SK-N-SH (cell line): ENCODE data around the gene PLEKHG7. TPM values are rescaled to one million over a fixed set of nuclear protein-coding genes. Genes with fewer than 3 reads are reported as not detected.

Experiments
- CTCF ChIA-PET: fragments of 300-600, 350-600 bp; formaldehyde crosslinking; extraction: SDS; loops from one replicate; lab custom pipeline; 2021; lab: Yijun Ruan, JAX
- POLR2A ChIA-PET: fragments of 350-600 bp; sonication (Branson Sonifier 250); formaldehyde crosslinking; extraction: SDS; loops from one replicate; lab custom pipeline; 2020; ENCODE audit warnings: antibody characterized with exemption, inconsistent platforms; lab: Yijun Ruan, JAX
- DNase-seq: peaks from one replicate; pipeline ENCODE4 v3.0.0; 2012
- H2AFZ ChIP-seq: fragments of 200-600 bp; sonication (generic); 2 replicates; pipeline ENCODE4 v1.8.1; 2016; ENCODE audit warnings: antibody characterized with exemption, mild to moderate bottlenecking, low read depth
- H3F3A ChIP-seq: fragments of 200-600 bp; sonication (generic); replicated peaks from 2 replicates; pipeline ENCODE3; 2016; ENCODE audit warnings: antibody characterized with exemption, mild to moderate bottlenecking; ENCODE audit not compliant: insufficient read depth
- H3K27ac ChIP-seq, 2 experiments: fragments of 200-500 bp in 1 of 2; fragments of 200-600 bp in 1 of 2; sonication (Bioruptor generic) in 1 of 2; sonication (generic), shearing (Covaris generic) in 1 of 2; 2 replicates each; pipeline versions ENCODE4 v1.5.1 to v1.6.1; 2014 to 2016; ENCODE audit warnings: low read depth in 2 of 2, inconsistent platforms in 1 of 2, low read length in 1 of 2, mild to moderate bottlenecking in 1 of 2, mixed read lengths in 1 of 2
- H3K27me3 ChIP-seq: fragments of 200-600 bp; sonication (generic), shearing (Covaris generic); 2 replicates; pipeline ENCODE4 v1.6.1; 2016; ENCODE audit warnings: mixed run types; ENCODE audit not compliant: insufficient read depth
- H3K36me3 ChIP-seq, 2 experiments: fragments of 200-500 bp in 1 of 2; fragments of 200-600 bp in 1 of 2; sonication (Bioruptor generic) in 1 of 2; sonication (generic) in 1 of 2; replicated peaks in 1 of 2; 2 replicates each; pipeline versions ENCODE3 to v1.5.1; 2014 to 2016; ENCODE audit warnings: low read length in 1 of 2, mild to moderate bottlenecking in 1 of 2; ENCODE audit not compliant: insufficient read depth in 2 of 2, control insufficient read depth in 1 of 2
- H3K4me1 ChIP-seq, 2 experiments: fragments of 200-500 bp in 1 of 2; fragments of 200-600 bp in 1 of 2; sonication (Bioruptor generic) in 1 of 2; sonication (generic), shearing (Covaris generic) in 1 of 2; 2 replicates each; pipeline versions ENCODE4 v1.5.1 to v1.6.1; 2014 to 2016; ENCODE audit warnings: low read depth in 1 of 2, low read length in 1 of 2, mixed run types in 1 of 2; ENCODE audit not compliant: insufficient read depth in 2 of 2, control insufficient read depth in 1 of 2
- H3K4me2 ChIP-seq: fragments of 200-600 bp; sonication (generic), shearing (Covaris generic); 2 replicates; pipeline ENCODE4 v1.6.1; 2017; ENCODE audit warnings: mixed run types
- H3K4me3 ChIP-seq, 2 experiments: fragments of 200-500 bp in 1 of 2; fragments of 200-600 bp in 1 of 2; sonication (Bioruptor generic) in 1 of 2; sonication (generic), shearing (Covaris generic) in 1 of 2; 2 replicates each; pipeline versions ENCODE4 v1.5.1 to v1.8.1; 2014 to 2016; ENCODE audit warnings: low read depth in 2 of 2, inconsistent platforms in 1 of 2, low read length in 1 of 2, mild to moderate bottlenecking in 1 of 2, mixed read lengths in 1 of 2, moderate library complexity in 1 of 2
- H3K79me2 ChIP-seq: fragments of 200-600 bp; sonication (generic); 2 replicates; pipeline ENCODE4 v1.8.1; 2017; ENCODE audit warnings: mild to moderate bottlenecking; ENCODE audit not compliant: insufficient read depth
- H3K9ac ChIP-seq: fragments of 200-600 bp; sonication (generic); 2 replicates; pipeline ENCODE4 v1.6.1; 2017; ENCODE audit warnings: mixed run types
- H3K9me2 ChIP-seq: fragments of 200-600 bp; sonication (generic); 2 replicates; pipeline ENCODE4 v1.6.1; 2017; ENCODE audit warnings: mixed run types
- H3K9me3 ChIP-seq: fragments of 200-600 bp; sonication (generic); 2 replicates; pipeline ENCODE4 v1.6.1; 2017; ENCODE audit warnings: mixed run types, mild to moderate bottlenecking, moderate library complexity
- H4K20me1 ChIP-seq: fragments of 200-600 bp; sonication (generic); 2 replicates; pipeline ENCODE4 v1.6.1; 2017; ENCODE audit warnings: mild to moderate bottlenecking, mixed run types; ENCODE audit not compliant: insufficient read depth
- CHD2 ChIP-seq: fragments of 150-350 bp; IDR thresholded peaks from 2 replicates; pipeline ENCODE4 v1.6.1; 2018; ENCODE audit warnings: low read length; ENCODE audit not compliant: partially characterized antibody
- EP300 ChIP-seq, 2 experiments: IDR thresholded peaks; 2 replicates each; pipeline versions ENCODE4 v1.4.0 to v1.6.1; 2012; ENCODE audit warnings: borderline replicate concordance in 1 of 2, low read depth in 1 of 2, low read length in 1 of 2
- FOSL2 ChIP-seq: IDR thresholded peaks from 2 replicates; pipeline ENCODE4 v1.4.0; 2012; ENCODE audit warnings: low read depth, mild to moderate bottlenecking, moderate library complexity, borderline replicate concordance
- FOXM1 ChIP-seq: IDR thresholded peaks from 2 replicates; pipeline ENCODE4 v1.4.0; 2012; ENCODE audit warnings: low read depth, mild to moderate bottlenecking
- JUND ChIP-seq: IDR thresholded peaks from 2 replicates; pipeline ENCODE4 v1.4.0; 2012
- MEF2A ChIP-seq: IDR thresholded peaks from 2 replicates; pipeline ENCODE4 v1.4.0; 2012; ENCODE audit warnings: low read depth, borderline replicate concordance
- MXI1 ChIP-seq: IDR thresholded peaks from 2 replicates; pipeline ENCODE4 v1.6.1; 2012; ENCODE audit warnings: mild to moderate bottlenecking, low read depth, low read length, improper control_type of control experiment
- NRF1 ChIP-seq: IDR thresholded peaks from 2 replicates; pipeline ENCODE4 v1.6.1; 2012; ENCODE audit warnings: low read depth, mild to moderate bottlenecking, low read length
- POLR2AphosphoS5 ChIP-seq: IDR thresholded peaks from 2 replicates; pipeline ENCODE4 v1.6.1; 2012; ENCODE audit warnings: low read depth, low read length
- SIN3A ChIP-seq: IDR thresholded peaks from 2 replicates; pipeline ENCODE4 v1.6.1; 2012; ENCODE audit warnings: low read depth, mild to moderate bottlenecking, low read length, moderate library complexity, borderline replicate concordance
- SMC3 ChIP-seq: IDR thresholded peaks from 2 replicates; pipeline ENCODE4 v1.6.1; 2012; ENCODE audit warnings: low read depth, low read length, improper control_type of control experiment
- TCF12 ChIP-seq: IDR thresholded peaks from 2 replicates; pipeline ENCODE4 v1.4.0; 2012
- YY1 ChIP-seq: IDR thresholded peaks from 2 replicates; pipeline ENCODE4 v1.4.0; 2012; ENCODE audit warnings: low read depth, mild to moderate bottlenecking
- WGBS: methylation state at CpG from one replicate; pipeline ENCODE4 v1.1.6; 2017; ENCODE audit warnings: low lambda C conversion rate; 5-methylcytosine and 5-hydroxymethylcytosine counted together
- polyA plus RNA-seq, 3 experiments: library from polyadenylated mRNA; depleted of rRNA; stranded (reverse); fragments of >200 nt; gene quantifications; 2 replicates each; pipeline ENCODE4 v1.2.3, GENCODE V29; 2012
- TF ChIP-seq, protein P1 (sequence below): IDR thresholded peaks from 2 replicates; pipeline ENCODE4 v1.4.0; 2012; ENCODE audit warnings: low read depth, borderline replicate concordance
- TF ChIP-seq, protein P2 (sequence below): IDR thresholded peaks from 2 replicates; pipeline ENCODE4 v1.4.0; 2012; ENCODE audit warnings: low read depth
- TF ChIP-seq, protein P3 (sequence below): IDR thresholded peaks from 2 replicates; pipeline ENCODE4; 2012
- TF ChIP-seq, protein P4 (sequence below): IDR thresholded peaks from 2 replicates; pipeline ENCODE4 v1.6.1; 2012; ENCODE audit warnings: mild to moderate bottlenecking, low read depth, low read length, moderate library complexity

The PLEKHG7 gene
- polyA plus RNA-seq, 1 of the 3 experiments (the other 2 are of a cell fraction) = not detected

DNA sequence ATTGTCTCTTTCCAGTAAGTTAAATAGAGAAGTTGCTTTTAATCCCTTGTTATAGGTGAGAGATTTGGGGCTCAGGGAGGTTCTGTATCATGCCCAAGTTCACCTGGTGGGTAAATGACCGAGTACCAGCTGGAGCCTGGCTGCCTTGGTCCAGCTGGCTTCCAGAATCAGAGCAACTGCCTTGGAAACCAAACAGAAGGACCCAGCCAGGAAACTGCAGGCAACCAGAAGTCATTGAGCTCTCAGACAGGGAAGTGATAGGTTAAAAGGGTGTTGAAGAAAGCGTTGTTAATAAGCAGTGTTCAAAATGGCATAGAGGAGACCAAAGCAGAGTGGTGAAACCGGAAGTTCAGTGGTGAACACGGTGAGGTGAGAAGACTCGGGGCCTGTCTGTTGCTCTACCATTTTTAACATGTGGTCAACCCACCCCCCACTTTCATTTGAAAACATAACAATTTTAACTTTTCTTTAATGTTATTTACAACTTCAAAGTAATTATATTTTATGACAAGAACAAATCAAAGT, 54.9 kb downstream of the PLEKHG7 start:
- Histone ChIP-seq H3K36me3 (no peaks in the 10 kb centered on the region), H2AFZ (no peak overlapping the region), H3K4me2 (no peak overlapping the region), H3K4me3 (no peak overlapping the region), H4K20me1 (no peaks in the 10 kb centered on the region), H3K9ac (no peak overlapping the region), H3K27me3 (no peaks in the 10 kb centered on the region), H3K4me1 (peaks cover 0 to 3% of the 10 kb centered on the region in 2 experiments; a peak in 1 of 4 replicates), H3K9me3 (no peaks in the 10 kb centered on the region), H3K79me2 (no peaks in the 10 kb centered on the region), H3K9me2 (no peaks in the 10 kb centered on the region), H3K27ac (no peak overlapping the region), H3F3A (peaks cover 8% of the 10 kb centered on the region)
- ChIA-PET POLR2A (no interaction called here), CTCF (interaction anchor here (0.6 to 2.2 kb wide), 2 partner anchors 7 to 229 kb away, joined by 4 to 5 read pairs; no protein-coding TSS in a partner anchor)
- TF ChIP-seq, protein P1, sequence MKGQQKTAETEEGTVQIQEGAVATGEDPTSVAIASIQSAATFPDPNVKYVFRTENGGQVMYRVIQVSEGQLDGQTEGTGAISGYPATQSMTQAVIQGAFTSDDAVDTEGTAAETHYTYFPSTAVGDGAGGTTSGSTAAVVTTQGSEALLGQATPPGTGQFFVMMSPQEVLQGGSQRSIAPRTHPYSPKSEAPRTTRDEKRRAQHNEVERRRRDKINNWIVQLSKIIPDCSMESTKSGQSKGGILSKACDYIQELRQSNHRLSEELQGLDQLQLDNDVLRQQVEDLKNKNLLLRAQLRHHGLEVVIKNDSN = no peak
- TF ChIP-seq CHD2 (no peak), MEF2A (no peak), JUND (no peak), SIN3A (no peak), SMC3 (no peak), EP300 (IDR thresholded peaks at IDR 0.05; ENCODE audit: borderline replicate concordance in 1 of 2, low read depth in 1 of 2, low read length in 1 of 2) (no peak), FOSL2 (no peak), YY1 (no peak), POLR2AphosphoS5 (no peak), FOXM1 (no peak)
- TF ChIP-seq, protein P2, sequence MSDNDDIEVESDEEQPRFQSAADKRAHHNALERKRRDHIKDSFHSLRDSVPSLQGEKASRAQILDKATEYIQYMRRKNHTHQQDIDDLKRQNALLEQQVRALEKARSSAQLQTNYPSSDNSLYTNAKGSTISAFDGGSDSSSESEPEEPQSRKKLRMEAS = no peak
- 70% methylated on average over 5 of the region's 5 CpGs for WGBS
- no peak for DNase-seq

DNA sequence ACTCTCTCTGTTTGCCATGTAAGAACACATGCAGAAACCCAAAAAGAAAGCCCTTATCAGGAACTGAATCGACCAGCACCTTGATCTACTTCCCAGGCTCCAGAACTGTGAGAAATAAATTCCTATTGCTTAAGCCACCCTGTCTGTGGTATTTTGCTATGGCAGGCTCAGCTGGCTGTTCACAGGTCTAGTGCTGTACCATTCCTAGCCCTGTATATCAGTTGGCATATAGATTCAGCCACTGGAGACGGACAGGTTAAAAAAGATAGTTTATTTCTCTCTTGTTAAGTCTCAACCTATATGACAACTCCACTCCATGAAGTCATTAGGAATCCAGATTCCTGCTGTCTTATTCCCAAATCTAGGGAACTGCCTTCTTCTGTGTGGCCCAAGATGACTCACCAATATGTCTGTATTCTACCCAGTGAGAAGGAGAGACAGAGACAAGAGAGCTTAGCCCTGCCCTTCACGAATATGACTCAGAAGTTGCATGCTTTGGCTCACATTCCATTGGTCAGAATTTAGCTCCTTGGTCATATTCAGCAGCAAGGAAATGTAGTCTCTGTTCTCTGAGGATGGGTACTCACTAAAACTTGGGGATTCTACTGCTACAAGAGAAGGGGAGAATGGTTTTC, 57.0 kb downstream of the PLEKHG7 start:
- ChIA-PET POLR2A (no interaction called here), CTCF (interaction anchor here (0.5 kb wide), 1 partner anchor 1757 kb away, joined by 4 read pairs; no protein-coding TSS in a partner anchor)
- H3K4me3 ChIP-seq = no peak overlapping the region
- no peaks in the 10 kb centered on the region for H3K79me2 ChIP-seq
- H3F3A ChIP-seq = peaks cover 8% of the 10 kb centered on the region
- H4K20me1 ChIP-seq = no peaks in the 10 kb centered on the region
- peak overlapping the region in 1 of 2 experiments; percentile 71; a peak in 2 of 4 replicates for H3K27ac ChIP-seq
- H3K36me3 ChIP-seq = no peaks in the 10 kb centered on the region
- no peaks in the 10 kb centered on the region for H3K9me2 ChIP-seq
- no peak overlapping the region for H3K9ac ChIP-seq
- no peak for DNase-seq
- no peaks in the 10 kb centered on the region for H3K27me3 ChIP-seq
- H3K9me3 ChIP-seq = no peaks in the 10 kb centered on the region
- no peak overlapping the region for H3K4me2 ChIP-seq
- H2AFZ ChIP-seq = 0 out of 2 replicates have a peak overlapping the region, but pooled peaks have one; percentile 23
- WGBS = 39% methylated on average over 3 of the region's 3 CpGs
- TF ChIP-seq, protein P2 = peak; percentile 91
- no peak for TF ChIP-seq NRF1
- TF ChIP-seq MXI1 = no peak
- TF ChIP-seq, protein P3, sequence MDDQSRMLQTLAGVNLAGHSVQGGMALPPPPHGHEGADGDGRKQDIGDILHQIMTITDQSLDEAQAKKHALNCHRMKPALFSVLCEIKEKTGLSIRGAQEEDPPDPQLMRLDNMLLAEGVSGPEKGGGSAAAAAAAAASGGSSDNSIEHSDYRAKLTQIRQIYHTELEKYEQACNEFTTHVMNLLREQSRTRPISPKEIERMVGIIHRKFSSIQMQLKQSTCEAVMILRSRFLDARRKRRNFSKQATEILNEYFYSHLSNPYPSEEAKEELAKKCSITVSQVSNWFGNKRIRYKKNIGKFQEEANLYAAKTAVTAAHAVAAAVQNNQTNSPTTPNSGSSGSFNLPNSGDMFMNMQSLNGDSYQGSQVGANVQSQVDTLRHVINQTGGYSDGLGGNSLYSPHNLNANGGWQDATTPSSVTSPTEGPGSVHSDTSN = peak; percentile 57; the same call in 1 of the 2 replicates
- TF ChIP-seq JUND = peak; percentile 86
- peak; percentile 46; the same call in 1 of the 2 replicates for TF ChIP-seq TCF12
- TF ChIP-seq, protein P4, sequence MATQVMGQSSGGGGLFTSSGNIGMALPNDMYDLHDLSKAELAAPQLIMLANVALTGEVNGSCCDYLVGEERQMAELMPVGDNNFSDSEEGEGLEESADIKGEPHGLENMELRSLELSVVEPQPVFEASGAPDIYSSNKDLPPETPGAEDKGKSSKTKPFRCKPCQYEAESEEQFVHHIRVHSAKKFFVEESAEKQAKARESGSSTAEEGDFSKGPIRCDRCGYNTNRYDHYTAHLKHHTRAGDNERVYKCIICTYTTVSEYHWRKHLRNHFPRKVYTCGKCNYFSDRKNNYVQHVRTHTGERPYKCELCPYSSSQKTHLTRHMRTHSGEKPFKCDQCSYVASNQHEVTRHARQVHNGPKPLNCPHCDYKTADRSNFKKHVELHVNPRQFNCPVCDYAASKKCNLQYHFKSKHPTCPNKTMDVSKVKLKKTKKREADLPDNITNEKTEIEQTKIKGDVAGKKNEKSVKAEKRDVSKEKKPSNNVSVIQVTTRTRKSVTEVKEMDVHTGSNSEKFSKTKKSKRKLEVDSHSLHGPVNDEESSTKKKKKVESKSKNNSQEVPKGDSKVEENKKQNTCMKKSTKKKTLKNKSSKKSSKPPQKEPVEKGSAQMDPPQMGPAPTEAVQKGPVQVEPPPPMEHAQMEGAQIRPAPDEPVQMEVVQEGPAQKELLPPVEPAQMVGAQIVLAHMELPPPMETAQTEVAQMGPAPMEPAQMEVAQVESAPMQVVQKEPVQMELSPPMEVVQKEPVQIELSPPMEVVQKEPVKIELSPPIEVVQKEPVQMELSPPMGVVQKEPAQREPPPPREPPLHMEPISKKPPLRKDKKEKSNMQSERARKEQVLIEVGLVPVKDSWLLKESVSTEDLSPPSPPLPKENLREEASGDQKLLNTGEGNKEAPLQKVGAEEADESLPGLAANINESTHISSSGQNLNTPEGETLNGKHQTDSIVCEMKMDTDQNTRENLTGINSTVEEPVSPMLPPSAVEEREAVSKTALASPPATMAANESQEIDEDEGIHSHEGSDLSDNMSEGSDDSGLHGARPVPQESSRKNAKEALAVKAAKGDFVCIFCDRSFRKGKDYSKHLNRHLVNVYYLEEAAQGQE = no peak
- TF ChIP-seq FOSL2 = peak; percentile 90
- peaks cover 0 to 3% of the 10 kb centered on the region in 2 experiments; a peak in 1 of 4 replicates for H3K4me1 ChIP-seq
